NCI-H1105 (cell line): ENCODE measurements around the gene CNBP.
"Not testable (repeated sequence)": the region's sequence is repeated elsewhere in the genome, so short reads cannot be mapped to it uniquely, and the experiment has no call there.

Experiments
- DNase-seq: peaks from one replicate; lab custom pipeline; 2025; lab: John Stamatoyannopoulos, UW

CNBP gene

GRCh38 chr3:129183569-129184395, at the start of gene CNBP:
TSS of gene CNBP (minus strand) at chr3:129183896. CDS start at chr3:129171757, 12,139 bp downstream.
- DNase-seq = peak; percentile 98

DNA sequence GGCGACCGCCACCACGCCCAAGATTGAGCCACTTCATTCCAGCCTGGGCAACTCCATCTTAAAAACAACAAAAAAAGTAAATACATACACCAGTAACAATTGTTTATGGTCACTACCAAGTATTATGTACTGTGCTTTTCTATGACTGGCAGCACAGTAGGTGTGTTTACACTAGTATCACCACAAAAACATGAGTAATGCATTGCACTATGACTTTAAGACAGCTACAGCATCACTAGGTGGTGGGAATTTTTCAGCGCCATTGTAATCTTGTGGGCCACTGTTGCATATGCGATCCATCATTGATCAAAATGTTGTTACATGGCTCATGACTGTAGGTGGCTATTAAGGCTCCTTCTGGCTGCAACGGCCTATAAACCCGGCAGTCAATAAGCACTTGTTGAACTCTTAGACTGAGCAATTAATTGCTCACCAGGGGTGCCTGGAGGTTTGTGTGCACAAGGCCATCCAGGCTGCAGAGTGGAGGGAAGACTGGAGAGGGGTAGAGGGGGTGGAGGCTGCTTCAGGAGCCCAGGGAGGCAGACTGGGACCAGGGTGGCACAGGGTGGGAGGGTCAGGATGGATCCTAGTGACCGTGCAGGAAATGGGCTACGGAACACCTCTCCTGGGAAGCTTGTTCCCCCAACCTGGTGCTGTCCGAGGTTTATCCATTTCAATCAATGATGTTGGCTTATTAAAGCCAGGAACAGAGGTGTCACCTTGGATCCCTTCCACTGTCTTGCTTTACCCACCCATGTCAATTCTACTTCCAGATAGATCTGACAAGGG, 47.8 kb upstream of the CNBP start:
- DNase-seq = no peak

- DNase-seq = no peak
Observed at GRCh38 chr3:129230311-129231019, 46.8 kb upstream of the CNBP start.

GRCh38 chr3:129228891-129229585, 45.3 kb upstream of the CNBP start:
- no peak for DNase-seq

DNA sequence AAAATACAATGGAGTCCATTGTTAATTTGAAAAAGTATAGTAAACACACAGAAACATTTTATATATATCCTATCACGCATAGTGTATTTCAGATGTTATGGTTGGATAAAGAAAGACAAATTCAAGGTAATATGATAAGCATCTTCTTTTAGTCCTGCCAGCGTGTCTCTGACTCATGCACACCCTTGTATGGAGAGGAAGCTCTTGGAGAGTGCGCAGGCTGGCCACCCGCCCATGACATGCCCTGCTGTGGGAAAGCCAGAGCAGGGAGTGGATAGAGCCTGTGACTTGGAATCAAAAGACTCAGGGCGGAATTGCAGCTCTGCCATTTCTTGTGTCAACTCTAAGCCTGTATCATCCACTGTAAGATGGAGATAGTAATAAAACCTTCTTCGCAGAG, 42.7 kb upstream of the CNBP start:
- DNase-seq = no peak

- DNase-seq = no peak
Observed at GRCh38 chr3:129224984-129225393, 41.3 kb upstream of the CNBP start.

GRCh38 chr3:129224387-129224786, 40.7 kb upstream of the CNBP start:
- DNase-seq = not testable (repeated sequence)

DNA sequence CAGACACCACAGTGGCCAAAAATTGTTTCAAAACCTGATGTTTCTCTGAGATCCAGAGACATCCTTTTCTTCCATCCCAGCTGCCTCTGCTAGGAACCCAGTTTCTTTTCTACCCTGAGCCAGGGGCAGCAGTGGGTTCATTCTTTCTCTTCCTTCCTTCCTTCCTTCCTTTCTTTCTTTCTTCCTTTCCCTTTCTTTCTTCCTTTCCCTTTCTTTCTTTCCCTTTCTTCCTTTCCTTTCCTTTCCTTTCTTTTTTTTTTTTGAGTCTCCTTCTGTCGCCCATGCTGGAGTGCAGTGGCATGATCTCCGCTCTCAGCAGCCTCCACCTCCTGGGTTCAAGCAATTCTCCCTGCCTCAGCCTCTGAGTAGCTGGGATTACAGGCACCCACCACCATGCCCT, 35.0 kb upstream of the CNBP start:
- no peak for DNase-seq

DNA sequence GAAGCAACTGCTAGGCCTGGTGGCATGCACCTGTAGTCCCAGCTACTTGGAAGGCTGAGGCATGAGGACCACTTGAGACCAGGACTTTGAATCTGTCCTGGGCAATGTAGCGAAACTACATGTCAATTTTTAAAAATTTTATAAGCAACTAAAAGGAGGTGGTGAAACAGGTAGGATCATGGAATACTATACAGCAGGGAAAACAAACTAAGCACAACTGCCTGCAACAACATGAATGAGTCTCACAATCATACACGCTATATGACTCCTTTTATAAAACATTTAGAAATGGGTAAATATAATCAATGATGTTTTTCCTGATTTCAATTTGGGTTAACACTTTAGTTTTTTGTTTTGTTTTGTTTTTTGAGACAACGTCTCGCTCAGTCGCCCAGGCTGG, 29.5 kb upstream of the CNBP start:
- DNase-seq = no peak

GRCh38 chr3:129211772-129212171, 28.1 kb upstream of the CNBP start:
- peak; percentile 82 for DNase-seq

DNA sequence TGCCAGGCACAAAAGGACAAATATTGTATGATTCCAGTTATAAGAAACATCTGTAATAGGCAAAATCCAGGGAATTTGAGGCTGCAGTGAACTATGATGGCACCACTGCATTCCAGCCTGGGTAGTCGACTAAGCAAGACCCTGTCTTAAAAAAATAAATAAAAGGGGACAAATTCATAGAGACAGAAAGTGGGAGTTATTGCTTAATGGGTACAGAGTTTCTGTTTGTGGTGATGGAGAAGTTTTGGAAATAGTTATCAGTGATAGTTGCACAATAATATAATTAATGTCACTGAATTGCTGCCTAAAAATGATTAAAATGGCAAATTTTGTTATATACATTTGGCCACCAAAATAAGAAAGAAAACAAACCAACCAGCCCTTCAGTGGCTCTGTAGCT, 27.6 kb upstream of the CNBP start:
- DNase-seq = no peak

DNA sequence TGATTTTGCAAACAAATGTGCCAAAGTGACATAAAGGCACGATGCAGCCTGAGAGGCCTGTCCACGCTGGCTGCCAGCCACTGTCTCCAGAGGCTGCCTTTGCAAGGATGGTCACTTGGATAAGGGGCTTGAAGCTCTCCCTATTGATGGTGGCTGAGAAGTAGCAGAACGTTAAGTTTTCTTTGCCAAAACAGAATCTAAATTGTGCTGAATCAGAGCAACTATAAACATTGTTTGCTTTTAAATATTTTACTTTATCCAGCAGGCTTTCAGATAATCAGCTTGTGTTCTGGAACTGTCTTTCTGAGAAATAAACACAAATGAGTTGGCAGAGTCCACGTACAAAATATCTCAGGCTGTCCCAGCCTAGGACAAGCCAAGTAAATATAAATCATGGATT, 23.8 kb upstream of the CNBP start:
- no peak for DNase-seq

GRCh38 chr3:129205109-129205832, 21.6 kb upstream of the CNBP start:
- no peak for DNase-seq

DNA sequence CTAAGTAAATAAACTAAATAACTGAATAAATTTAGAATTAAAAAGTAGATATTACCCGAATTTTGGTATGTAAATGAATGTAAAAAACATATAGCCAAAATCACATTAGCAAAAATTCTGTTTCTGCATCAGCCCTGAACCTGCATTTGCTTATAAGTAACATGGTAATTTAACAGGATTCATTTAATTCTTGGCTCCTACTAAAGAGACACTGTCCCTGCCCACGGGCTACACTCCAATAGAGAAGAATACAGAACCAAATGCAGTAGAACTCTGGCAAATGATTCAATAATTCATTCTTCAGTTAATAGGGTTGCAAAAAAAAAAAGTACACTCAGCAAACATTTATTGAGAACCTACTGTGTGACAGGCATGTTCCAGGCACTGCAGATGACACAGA, 20.8 kb upstream of the CNBP start:
- no peak for DNase-seq

DNA sequence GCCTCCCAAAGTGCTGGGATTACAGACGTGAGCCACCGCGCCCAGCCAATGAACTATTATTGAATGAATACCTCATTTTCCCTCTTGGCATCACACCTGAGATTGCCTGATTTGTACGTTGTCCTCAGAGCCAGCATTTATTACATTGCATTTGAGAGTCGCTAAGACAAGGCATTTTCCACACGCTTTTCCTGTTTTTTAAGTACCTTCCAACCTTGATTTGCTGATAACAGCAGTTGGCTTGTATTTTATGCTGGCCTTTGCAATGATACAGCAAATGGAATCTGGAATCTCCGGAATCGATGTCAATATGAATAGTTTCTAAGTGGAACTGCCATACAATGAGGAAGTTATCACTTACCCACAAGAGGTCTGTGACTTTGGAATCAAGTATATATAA, 15.7 kb upstream of the CNBP start:
- DNase-seq = no peak

DNA sequence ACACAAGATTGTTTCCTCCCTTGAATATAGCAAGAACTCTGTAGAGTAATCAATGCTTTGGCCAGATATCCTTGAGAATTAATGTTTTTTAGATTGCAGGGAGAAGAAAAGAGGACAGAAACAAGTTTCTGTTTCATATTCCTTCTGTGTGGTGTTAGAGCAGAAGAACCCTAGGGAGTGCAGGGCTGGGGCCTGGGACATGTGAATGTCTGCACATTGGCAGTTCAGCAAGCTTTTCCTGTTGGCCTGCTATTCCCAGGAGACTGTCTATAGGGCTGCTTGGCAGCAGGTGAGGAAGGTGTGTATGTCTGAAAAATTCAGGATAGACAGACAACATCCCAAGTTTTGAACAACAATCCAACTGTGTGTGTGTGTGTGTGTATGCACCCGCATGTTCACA, 13.6 kb upstream of the CNBP start:
- DNase-seq = no peak

GRCh38 chr3:129196601-129197000, 12.9 kb upstream of the CNBP start:
- no peak for DNase-seq

GRCh38 chr3:129195731-129196256, 12.1 kb upstream of the CNBP start:
- no peak for DNase-seq

- not testable (repeated sequence) for DNase-seq
Observed at GRCh38 chr3:129189793-129190192, 6.1 kb upstream of the CNBP start.

DNA sequence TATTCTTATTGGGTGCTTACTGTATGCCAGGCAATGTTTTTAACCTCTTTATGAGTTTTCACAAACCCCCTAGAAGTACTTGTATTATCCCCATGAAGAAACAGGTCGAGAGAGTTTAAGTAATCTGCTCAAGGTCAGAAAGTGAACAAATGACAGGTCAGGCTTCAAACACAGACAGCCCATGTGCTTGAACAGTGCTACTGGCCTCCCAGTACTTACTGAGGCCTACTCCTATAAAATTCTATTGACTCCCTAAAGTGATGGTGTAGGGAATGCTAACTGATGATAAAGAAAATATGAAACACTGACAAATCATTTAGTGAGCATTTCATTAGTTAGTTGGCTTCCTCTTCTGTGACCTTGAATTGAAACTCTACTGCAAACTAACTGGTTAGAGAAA, 4.2 kb upstream of the CNBP start:
- no peak for DNase-seq

GRCh38 chr3:129185783-129186182, 2.1 kb upstream of the CNBP start:
- DNase-seq = no peak
